Astrocyte (in vitro differentiated cells and primary cell): ENCODE measurements around the gene RTKN. TPM values are rescaled to one million over a fixed set of nuclear protein-coding genes. Genes with fewer than 3 reads are reported as not detected.

ENCODE experiments used
- DNase-seq: peaks from one replicate; pipeline ENCODE4 v3.0.0-alpha.2; 2010; ENCODE audit warnings: low read depth
- FAIRE-seq: peaks from 2 replicates; lab custom pipeline; 2011; peaks lifted over from hg19 to GRCh38; lab: Jason Lieb, UNC
- H2AFZ ChIP-seq: 2 replicates; pipeline ENCODE4 v1.6.0; 2012; ENCODE audit warnings: low read depth, low read length, inconsistent platforms
- H3K27ac ChIP-seq: 2 replicates; pipeline ENCODE4 v1.5.1; 2011; ENCODE audit warnings: low read depth, low read length, inconsistent platforms
- H3K27me3 ChIP-seq: 2 replicates; pipeline ENCODE4 v1.6.0; 2011; ENCODE audit warnings: low read length, inconsistent platforms; ENCODE audit not compliant: insufficient read depth
- H3K36me3 ChIP-seq: 2 replicates; pipeline ENCODE4 v1.5.1; 2011; ENCODE audit warnings: low read length, inconsistent platforms; ENCODE audit not compliant: insufficient read depth
- H3K4me1 ChIP-seq: 2 replicates; pipeline ENCODE4 v1.5.1; 2011; ENCODE audit warnings: low read length, inconsistent platforms; ENCODE audit not compliant: insufficient read depth
- H3K4me2 ChIP-seq: 2 replicates; pipeline ENCODE4 v1.6.0; 2012; ENCODE audit warnings: low read length, inconsistent platforms
- H3K4me3 ChIP-seq: 2 replicates; pipeline ENCODE4 v1.5.1; 2011; ENCODE audit warnings: low read depth, mild to moderate bottlenecking, low read length, inconsistent platforms; ENCODE audit not compliant: insufficient read depth
- H3K79me2 ChIP-seq: 2 replicates; pipeline ENCODE4 v1.6.0; 2012; ENCODE audit warnings: mild to moderate bottlenecking, low read length, inconsistent platforms; ENCODE audit not compliant: insufficient read depth
- H3K9ac ChIP-seq: 2 replicates; pipeline ENCODE4 v1.6.0; 2012; ENCODE audit warnings: mild to moderate bottlenecking, low read length, inconsistent platforms
- H3K9me3 ChIP-seq: 2 replicates; pipeline ENCODE4 v1.5.1; 2012; ENCODE audit warnings: low read depth, mild to moderate bottlenecking, low read length, inconsistent platforms; ENCODE audit not compliant: insufficient read depth
- H4K20me1 ChIP-seq: 2 replicates; pipeline ENCODE4 v1.6.0; 2012; ENCODE audit warnings: low read length, inconsistent platforms; ENCODE audit not compliant: insufficient read depth
- H3K27ac Mint-ChIP-seq: one replicate; pipeline ENCODE4 v1.8.0; 2021; ENCODE audit warnings: mild to moderate bottlenecking, mixed read lengths; ENCODE audit not compliant: unreplicated experiment
- H3K27me3 Mint-ChIP-seq: one replicate; pipeline ENCODE4 v1.8.0; 2021; ENCODE audit warnings: low read depth, mixed read lengths; ENCODE audit not compliant: unreplicated experiment
- H3K36me3 Mint-ChIP-seq: one replicate; pipeline ENCODE4 v1.8.0; 2021; ENCODE audit warnings: low read depth, mixed read lengths; ENCODE audit not compliant: unreplicated experiment
- H3K4me1 Mint-ChIP-seq: one replicate; pipeline ENCODE4 v1.8.0; 2021; ENCODE audit warnings: low read depth, mixed read lengths; ENCODE audit not compliant: unreplicated experiment
- H3K4me3 Mint-ChIP-seq: one replicate; pipeline ENCODE4 v1.8.0; 2021; ENCODE audit warnings: mild to moderate bottlenecking, moderate library complexity, mixed read lengths; ENCODE audit not compliant: unreplicated experiment
- H3K9me3 Mint-ChIP-seq: one replicate; pipeline ENCODE4 v1.8.0; 2021; ENCODE audit warnings: mild to moderate bottlenecking, mixed read lengths; ENCODE audit not compliant: unreplicated experiment
- CTCF ChIP-seq: IDR thresholded peaks from 2 replicates; pipeline ENCODE4 v1.5.1; 2011; ENCODE audit warnings: low read depth, mild to moderate bottlenecking, inconsistent platforms, low read length, moderate library complexity; ENCODE audit not compliant: insufficient read depth
- EZH2 ChIP-seq: IDR thresholded peaks from 2 replicates; pipeline ENCODE4 v1.6.1; 2012; ENCODE audit warnings: mild to moderate bottlenecking, low read length, inconsistent platforms; ENCODE audit not compliant: insufficient read depth
- total RNA-seq: library from RNA; stranded (reverse); gene quantifications from 2 replicates; pipeline ENCODE4 v1.2.1, GENCODE V29; 2021

Gene RTKN
- total RNA-seq, 1 donor from 2014 or later, result 41.6 TPM

- Histone ChIP-seq H2AFZ (no peak overlapping the region), H3K9me3 (no peaks in the 10 kb centered on the region), H3K27ac (no peak overlapping the region), H3K79me2 (no peaks in the 10 kb centered on the region), H3K4me3 (no peak overlapping the region), H3K4me2 (no peak overlapping the region), H3K27me3 (no peaks in the 10 kb centered on the region), H3K36me3 (no peaks in the 10 kb centered on the region), H4K20me1 (no peaks in the 10 kb centered on the region), H3K4me1 (peaks cover 8% of the 10 kb centered on the region), H3K9ac (no peak overlapping the region)
- Mint-ChIP-seq H3K4me1 (peaks cover 7% of the 10 kb centered on the region), H3K36me3 (no peaks in the 10 kb centered on the region), H3K9me3 (no peaks in the 10 kb centered on the region), H3K27ac (no peak overlapping the region), H3K4me3 (no peak overlapping the region), H3K27me3 (no peaks in the 10 kb centered on the region)
- TF ChIP-seq CTCF, result no peak
- DNase-seq (no peak), FAIRE-seq (no peak)
Observed at GRCh38 chr2:74401891-74402290, 39.8 kb downstream of the RTKN start.

- Mint-ChIP-seq H3K27me3 (no peaks in the 10 kb centered on the region), H3K27ac (no peak overlapping the region), H3K4me3 (no peak overlapping the region), H3K9me3 (no peaks in the 10 kb centered on the region), H3K36me3 (no peaks in the 10 kb centered on the region), H3K4me1 (no peaks in the 10 kb centered on the region)
- TF ChIP-seq EZH2, result no peak
- TF ChIP-seq CTCF, result peak; percentile 59
- H3K4me3 ChIP-seq, result no peak overlapping the region
- DNase-seq (no peak), FAIRE-seq (peak; percentile 63)
- no peak overlapping the region for H3K27ac ChIP-seq
- H3K79me2 ChIP-seq, result no peaks in the 10 kb centered on the region
- no peak overlapping the region for H2AFZ ChIP-seq
- H3K36me3 ChIP-seq, result no peaks in the 10 kb centered on the region
- H3K4me1 ChIP-seq, result no peaks in the 10 kb centered on the region
- H3K27me3 ChIP-seq, result no peaks in the 10 kb centered on the region
- H3K9me3 ChIP-seq, result no peaks in the 10 kb centered on the region
- no peak overlapping the region for H3K9ac ChIP-seq
- no peaks in the 10 kb centered on the region for H4K20me1 ChIP-seq
- H3K4me2 ChIP-seq, result no peak overlapping the region
Observed at GRCh38 chr2:74399785-74400184, 42.0 kb downstream of the RTKN start.

DNA sequence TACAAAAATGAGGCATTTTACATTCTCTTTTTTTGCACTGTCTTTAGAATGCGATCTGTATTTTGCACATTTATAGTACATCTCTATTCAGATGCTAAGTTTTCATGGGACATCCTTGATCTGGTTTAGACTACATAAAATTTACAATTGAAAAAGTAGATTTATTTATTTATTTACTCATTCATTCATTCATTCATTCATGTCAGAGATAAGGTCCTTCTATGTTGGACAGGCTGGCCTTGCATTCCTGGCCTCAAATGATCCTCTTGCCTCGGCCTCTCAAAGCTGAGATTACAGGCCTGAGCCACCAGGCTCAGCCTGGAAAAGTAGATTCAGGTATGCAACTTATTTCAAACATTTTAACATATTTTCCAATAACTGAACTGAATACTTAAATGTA, 45.6 kb downstream of the RTKN start:
- Histone ChIP-seq H3K4me3 (no peak overlapping the region), H3K4me1 (no peaks in the 10 kb centered on the region), H3K27ac (no peak overlapping the region), H3K9me3 (no peaks in the 10 kb centered on the region), H3K9ac (no peak overlapping the region), H3K36me3 (no peaks in the 10 kb centered on the region), H3K4me2 (no peak overlapping the region), H4K20me1 (no peaks in the 10 kb centered on the region), H2AFZ (no peak overlapping the region), H3K27me3 (no peaks in the 10 kb centered on the region), H3K79me2 (peaks cover 7% of the 10 kb centered on the region)
- no peaks in the 10 kb centered on the region for H3K4me1 Mint-ChIP-seq
- FAIRE-seq (no peak), DNase-seq (no peak)
- no peaks in the 10 kb centered on the region for H3K36me3 Mint-ChIP-seq
- H3K27ac Mint-ChIP-seq, result no peak overlapping the region
- no peak for TF ChIP-seq EZH2
- no peak for TF ChIP-seq CTCF
- no peaks in the 10 kb centered on the region for H3K9me3 Mint-ChIP-seq
- no peaks in the 10 kb centered on the region for H3K27me3 Mint-ChIP-seq
- no peak overlapping the region for H3K4me3 Mint-ChIP-seq
